Body of pancreas (tissue), 4 donors: ENCODE results near the gene FABP2. TPM values are rescaled to one million over a fixed set of nuclear protein-coding genes. Genes with fewer than 3 reads are reported as not detected.

ENCODE experiments used
- ATAC-seq: fragments of 150-250 bp; one replicate; pipeline ENCODE4 v1.9.1; 2016
- DNase-seq, 4 donors: peaks; one replicate each; pipeline ENCODE4 v3.0.0-alpha.2; 2019
- H3K27ac ChIP-seq, 4 donors: fragments of 200-600 bp; sonication (generic); 1 replicate in 3 of 4; 2 replicates in 1 of 4; pipeline versions ENCODE4 v1.5.1 to v1.6.1; 2016 to 2019; ENCODE audit warnings: mild to moderate bottlenecking in 1 of 4, mixed read lengths in 1 of 4, moderate library complexity in 1 of 4
- H3K27me3 ChIP-seq, 2 donors: fragments of 200-600 bp; sonication (generic); one replicate each; pipeline ENCODE4 v1.6.0; 2016; ENCODE audit warnings: mild to moderate bottlenecking in 1 of 2
- H3K36me3 ChIP-seq, 2 donors: fragments of 200-600 bp; sonication (generic); replicated peaks in 1 of 2; 2 replicates each; pipeline ENCODE4 v1.5.1; 2016; ENCODE audit warnings: low read depth in 2 of 2; ENCODE audit not compliant: insufficient read depth in 1 of 2
- H3K4me1 ChIP-seq: fragments of 200-600 bp; sonication (generic); one replicate; pipeline ENCODE4 v1.6.0; 2016
- H3K4me3 ChIP-seq, 2 donors: fragments of 200-600 bp; sonication (generic); 1 replicate in 1 of 2; 2 replicates in 1 of 2; pipeline ENCODE4 v1.5.1; 2016 to 2019
- H3K9me3 ChIP-seq, 3 donors: fragments of 200-600 bp; sonication (generic); 1 replicate in 2 of 3; 2 replicates in 1 of 3; pipeline ENCODE4 v1.5.1; 2016
- POLR2A ChIP-seq, 3 donors: fragments of 450-650 bp; IDR thresholded peaks; one replicate each; pipeline ENCODE4 v1.6.1; 2016; ENCODE audit warnings: antibody characterized with exemption in 3 of 3, mild to moderate bottlenecking in 2 of 3
- WGBS, 2 donors: methylation state at CpG; one replicate each; pipeline ENCODE4 v1.1.5; 2017; 5-methylcytosine and 5-hydroxymethylcytosine counted together
- intact Hi-C: fragments of 100-400 bp; cut with DNase I; formaldehyde crosslinking; loops from one replicate; pipeline ENCODE4 v1.15.1; 2023
- total RNA-seq, 2 donors: library from RNA; depleted of rRNA; stranded (reverse); fragments of >200 nt; gene quantifications; one replicate each; pipeline ENCODE4 v1.1.0, GENCODE V29; 2016
- TF ChIP-seq, protein P1 (sequence below), 7 experiments: fragments of 450-650 bp in 4 of 7; fragments of 200-600 bp in 3 of 7; sonication (generic) in 3 of 7; IDR thresholded peaks; one replicate each; pipeline ENCODE4 v1.5.1; 2016 to 2019; ENCODE audit warnings: antibody characterized with exemption in 7 of 7

FABP2 gene
- total RNA-seq, 2 donors from 2014 or later: not detected

DNA sequence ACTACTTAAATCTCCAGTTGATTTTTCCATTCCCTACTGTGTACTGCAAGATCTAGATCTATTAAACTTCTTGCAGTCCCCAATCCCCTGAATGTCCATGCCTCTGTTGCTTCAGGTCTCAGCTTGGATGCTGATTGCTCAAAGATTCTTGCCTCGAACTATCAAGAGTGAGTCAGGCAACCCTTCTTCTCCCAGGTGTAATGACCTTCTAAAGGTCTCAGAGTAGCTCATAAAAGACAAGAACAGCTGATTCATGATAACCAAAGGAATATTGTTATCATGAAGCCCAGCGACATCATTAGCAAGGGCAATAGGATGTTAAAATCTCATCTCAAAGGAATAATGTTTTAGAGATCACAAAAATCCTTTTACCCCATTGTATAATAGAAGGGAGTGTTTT is 6.8 kb upstream of the FABP2 start:
- Histone ChIP-seq H3K27me3 (no peaks in the 10 kb centered on the region), H3K9me3 (no peaks in the 10 kb centered on the region), H3K36me3 (no peaks in the 10 kb centered on the region), H3K4me3 (no peak overlapping the region), H3K27ac (no peak overlapping the region), H3K4me1 (no peaks in the 10 kb centered on the region)
- ATAC-seq: no peak
- no peak for TF ChIP-seq POLR2A (IDR thresholded peaks at IDR 0.05)
- TF ChIP-seq, protein P1, sequence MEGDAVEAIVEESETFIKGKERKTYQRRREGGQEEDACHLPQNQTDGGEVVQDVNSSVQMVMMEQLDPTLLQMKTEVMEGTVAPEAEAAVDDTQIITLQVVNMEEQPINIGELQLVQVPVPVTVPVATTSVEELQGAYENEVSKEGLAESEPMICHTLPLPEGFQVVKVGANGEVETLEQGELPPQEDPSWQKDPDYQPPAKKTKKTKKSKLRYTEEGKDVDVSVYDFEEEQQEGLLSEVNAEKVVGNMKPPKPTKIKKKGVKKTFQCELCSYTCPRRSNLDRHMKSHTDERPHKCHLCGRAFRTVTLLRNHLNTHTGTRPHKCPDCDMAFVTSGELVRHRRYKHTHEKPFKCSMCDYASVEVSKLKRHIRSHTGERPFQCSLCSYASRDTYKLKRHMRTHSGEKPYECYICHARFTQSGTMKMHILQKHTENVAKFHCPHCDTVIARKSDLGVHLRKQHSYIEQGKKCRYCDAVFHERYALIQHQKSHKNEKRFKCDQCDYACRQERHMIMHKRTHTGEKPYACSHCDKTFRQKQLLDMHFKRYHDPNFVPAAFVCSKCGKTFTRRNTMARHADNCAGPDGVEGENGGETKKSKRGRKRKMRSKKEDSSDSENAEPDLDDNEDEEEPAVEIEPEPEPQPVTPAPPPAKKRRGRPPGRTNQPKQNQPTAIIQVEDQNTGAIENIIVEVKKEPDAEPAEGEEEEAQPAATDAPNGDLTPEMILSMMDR (IDR thresholded peaks at IDR 0.05): no peak
- 58% methylated on average over 2 of the region's 2 CpGs for WGBS, 2 donors
- DNase-seq: no peak
- intact Hi-C loops: no loop called here

DNA sequence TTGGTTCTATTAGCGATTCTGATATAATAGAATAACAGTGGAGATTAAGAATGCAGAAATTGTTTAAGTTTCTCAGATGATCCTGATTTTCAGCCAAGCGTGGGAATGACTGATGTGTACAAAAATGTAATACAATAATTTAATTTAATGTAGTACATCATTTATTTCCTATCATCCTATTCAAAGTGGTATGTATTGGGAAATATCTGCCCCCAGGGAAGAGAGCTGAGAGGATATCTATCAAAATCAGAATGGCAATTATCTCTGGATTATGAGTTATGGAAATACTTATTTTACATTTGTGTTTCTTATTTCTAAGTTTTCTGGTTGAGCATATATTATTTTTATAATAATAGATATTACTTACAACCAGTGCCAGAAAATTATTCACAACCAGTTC is 3.9 kb downstream of the FABP2 start:
- Histone ChIP-seq H3K9me3 (no peaks in the 10 kb centered on the region), H3K27me3 (no peaks in the 10 kb centered on the region), H3K27ac (no peak overlapping the region), H3K4me1 (no peaks in the 10 kb centered on the region), H3K4me3 (no peak overlapping the region), H3K36me3 (no peaks in the 10 kb centered on the region)
- intact Hi-C loops: no loop called here
- ATAC-seq: no peak
- TF ChIP-seq POLR2A (IDR thresholded peaks at IDR 0.05): no peak
- TF ChIP-seq, protein P1 (IDR thresholded peaks at IDR 0.05): no peak
- no peak for DNase-seq
- 40 to 71% methylated on average over 2 of the region's 2 CpGs for WGBS, 2 donors

DNA sequence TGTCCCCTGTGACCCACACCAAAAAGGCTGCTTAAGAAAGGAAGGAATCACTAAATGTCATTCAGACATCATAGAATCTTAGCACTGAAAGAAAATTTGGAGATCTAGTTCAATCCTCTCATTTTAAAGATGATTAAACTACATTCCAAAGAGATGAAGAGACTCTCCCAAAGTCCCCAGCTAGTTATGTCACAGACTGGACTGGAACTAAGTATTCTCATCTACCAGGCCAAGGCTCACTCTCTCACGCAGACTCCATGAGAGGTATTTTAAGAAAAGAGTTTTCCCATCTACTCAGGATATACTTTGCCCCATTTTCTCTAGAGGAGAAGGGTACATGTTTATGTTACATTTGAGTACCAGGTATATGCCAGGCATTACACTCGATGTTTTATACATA is 6.9 kb downstream of the FABP2 start:
- ATAC-seq (no peak), DNase-seq (no peak)
- TF ChIP-seq, protein P1 (IDR thresholded peaks at IDR 0.05): no peak
- Histone ChIP-seq H3K36me3 (no peaks in the 10 kb centered on the region), H3K4me1 (no peaks in the 10 kb centered on the region), H3K27ac (no peak overlapping the region), H3K9me3 (no peaks in the 10 kb centered on the region), H3K4me3 (no peak overlapping the region), H3K27me3 (no peaks in the 10 kb centered on the region)
- WGBS, 2 donors: 53 to 61% methylated on average over 2 of the region's 2 CpGs
- intact Hi-C loops: no loop called here

GRCh38 chr4:119314356-119314755 is 7.6 kb downstream of the FABP2 start:
- TF ChIP-seq, protein P1 (IDR thresholded peaks at IDR 0.05): peak in 5 of 7 experiments; percentile 16 to 38 (median 27)
- TF ChIP-seq POLR2A (IDR thresholded peaks at IDR 0.05): no peak
- Histone ChIP-seq H3K27ac (no peak overlapping the region), H3K27me3 (no peaks in the 10 kb centered on the region), H3K9me3 (no peaks in the 10 kb centered on the region), H3K4me3 (no peak overlapping the region), H3K4me1 (no peaks in the 10 kb centered on the region), H3K36me3 (no peaks in the 10 kb centered on the region)
- peak; percentile 35 for ATAC-seq
- peak in 1 of 4 donors; percentile 25 for DNase-seq
- intact Hi-C loops: no loop called here
- 11 to 16% methylated on average over 4 of the region's 4 CpGs for WGBS, 2 donors

GRCh38 chr4:119313237-119313636 is 8.7 kb downstream of the FABP2 start:
- Histone ChIP-seq H3K4me3 (no peak overlapping the region), H3K27me3 (no peaks in the 10 kb centered on the region), H3K4me1 (no peaks in the 10 kb centered on the region), H3K9me3 (no peaks in the 10 kb centered on the region), H3K27ac (no peak overlapping the region), H3K36me3 (no peaks in the 10 kb centered on the region)
- no peak for DNase-seq
- ATAC-seq: no peak
- intact Hi-C loops: no loop called here
- TF ChIP-seq POLR2A (IDR thresholded peaks at IDR 0.05): no peak
- TF ChIP-seq, protein P1 (IDR thresholded peaks at IDR 0.05): no peak
